ENCODE results near the gene APBB1. TPM values are rescaled to one million over a fixed set of nuclear protein-coding genes. Genes with fewer than 3 reads are reported as not detected.
"Not testable (repeated sequence)": the region's sequence is repeated elsewhere in the genome, so short reads cannot be mapped to it uniquely, and the experiment has no call there.

Gene APBB1
- polyA plus RNA-seq, 6 donors from 2014 or later, result 9.4 to 40.0 (median 28.0) TPM

DNA sequence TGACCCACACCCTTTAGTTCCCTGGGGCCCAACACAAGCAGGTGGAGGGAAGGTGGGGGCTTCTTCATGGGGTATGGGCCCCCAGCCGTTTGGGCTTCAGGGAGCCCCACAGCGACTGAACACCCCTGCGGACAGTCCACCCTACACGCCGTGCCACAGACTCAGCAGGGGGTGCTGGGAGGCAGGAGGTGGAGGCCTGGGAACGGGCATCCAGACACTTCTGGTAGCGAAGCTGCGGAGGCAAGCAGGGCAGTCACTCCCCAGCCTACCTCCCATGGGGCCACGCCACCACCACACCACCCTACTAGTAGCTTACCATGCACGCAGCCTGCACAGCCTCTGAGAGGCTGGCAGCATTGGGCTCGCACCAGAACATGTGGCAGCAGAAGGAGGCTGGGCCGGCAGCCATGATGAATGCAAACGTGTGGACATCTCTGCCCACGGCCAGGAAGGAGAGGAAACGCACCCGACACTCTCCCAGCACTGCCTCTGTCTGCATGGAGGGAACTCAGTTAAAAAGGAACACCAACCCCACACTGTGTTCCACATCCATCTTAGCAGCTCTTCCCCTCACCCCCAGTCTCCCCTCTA lies 23.3 kb downstream of the APBB1 start:
- Mint-ChIP-seq H3K27ac (peak overlapping the region in 3 of 6 donors; percentile 22 to 74 (median 43)), H3K9me3 (no peaks in the 10 kb centered on the region), H3K4me1 (peaks cover 25 to 37% (median 31%) of the 10 kb centered on the region in 3 donors), H3K36me3 (peaks cover 10 to 19% of the 10 kb centered on the region in 2 donors), H3K4me3 (peak overlapping the region in 1 of 8 donors; percentile 56), H3K27me3 (no peaks in the 10 kb centered on the region)
- DNase-seq, result no peak
- ATAC-seq (ENCODE audit: low read depth in 2 of 2), result no peak

DNA sequence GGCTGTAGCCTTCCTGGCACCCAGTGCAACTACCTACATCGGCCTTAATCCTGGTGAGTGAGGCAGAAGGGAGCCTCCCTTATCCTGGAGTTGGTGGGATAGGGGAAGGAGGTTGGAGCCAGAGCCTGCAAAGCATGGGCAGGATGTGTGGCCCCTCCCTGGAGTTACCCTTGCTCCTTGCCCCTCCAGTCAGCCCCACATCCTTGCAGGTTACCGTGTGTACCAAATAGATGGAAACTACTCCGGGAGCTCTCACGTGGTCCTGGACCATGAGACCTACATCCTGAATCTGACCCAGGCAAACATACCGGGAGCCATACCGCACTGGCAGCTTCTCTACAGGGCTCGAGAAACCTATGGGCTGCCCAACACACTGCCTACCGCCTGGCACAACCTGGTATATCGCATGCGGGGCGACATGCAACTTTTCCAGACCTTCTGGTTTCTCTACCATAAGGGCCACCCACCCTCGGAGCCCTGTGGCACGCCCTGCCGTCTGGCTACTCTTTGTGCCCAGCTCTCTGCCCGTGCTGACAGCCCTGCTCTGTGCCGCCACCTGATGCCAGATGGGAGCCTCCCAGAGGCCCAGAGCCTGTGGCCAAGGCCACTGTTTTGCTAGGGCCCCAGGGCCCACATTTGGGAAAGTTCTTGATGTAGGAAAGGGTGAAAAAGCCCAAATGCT lies 24.8 kb downstream of the APBB1 start:
- H3K4me1 Mint-ChIP-seq, result peaks cover 34 to 40% (median 39%) of the 10 kb centered on the region in 3 donors
- H3K4me3 Mint-ChIP-seq, result peak overlapping the region in 2 of 8 donors; percentile 44 to 69
- DNase-seq, result no peak
- H3K9me3 Mint-ChIP-seq, result no peaks in the 10 kb centered on the region
- peak overlapping the region in 2 of 6 donors; percentile 8 to 52 for H3K27ac Mint-ChIP-seq
- H3K27me3 Mint-ChIP-seq, result no peaks in the 10 kb centered on the region
- peaks cover 10 to 12% of the 10 kb centered on the region in 2 donors for H3K36me3 Mint-ChIP-seq
- ATAC-seq (ENCODE audit: low read depth in 2 of 2), result no peak

DNA sequence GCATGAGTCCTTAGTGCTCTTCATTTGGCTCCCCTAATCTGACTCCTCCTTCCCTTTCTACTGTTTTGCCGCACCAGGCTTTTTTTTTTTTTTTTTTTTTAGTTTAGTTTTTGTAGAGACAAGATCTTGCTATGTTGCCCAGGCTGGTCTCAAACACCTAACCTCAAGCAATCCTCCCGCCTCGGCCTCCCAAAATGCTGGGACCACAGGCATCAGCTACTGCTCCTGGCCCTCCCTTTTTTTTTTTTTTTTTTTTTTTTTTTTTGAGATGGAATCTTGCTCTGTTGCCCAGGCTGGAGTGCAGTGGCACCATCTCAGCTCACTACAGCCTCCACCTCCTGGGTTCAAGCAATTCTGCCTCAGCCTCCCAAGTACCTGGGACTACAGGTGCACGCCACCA lies 26.6 kb downstream of the APBB1 start:
- not testable (repeated sequence) for ATAC-seq (ENCODE audit: low read depth in 2 of 2); H3K9me3 Mint-ChIP-seq; H3K27me3 Mint-ChIP-seq; DNase-seq
- H3K27ac Mint-ChIP-seq, result peak overlapping the region in 5 of 6 donors; percentile 33 to 99 (median 77)
- peak overlapping the region; percentile 20 to 94 (median 83) for H3K4me3 Mint-ChIP-seq
- peaks cover 35 to 49% (median 44%) of the 10 kb centered on the region in 3 donors for H3K4me1 Mint-ChIP-seq
- H3K36me3 Mint-ChIP-seq, result peaks cover 0 to 10% of the 10 kb centered on the region in 2 donors

DNA sequence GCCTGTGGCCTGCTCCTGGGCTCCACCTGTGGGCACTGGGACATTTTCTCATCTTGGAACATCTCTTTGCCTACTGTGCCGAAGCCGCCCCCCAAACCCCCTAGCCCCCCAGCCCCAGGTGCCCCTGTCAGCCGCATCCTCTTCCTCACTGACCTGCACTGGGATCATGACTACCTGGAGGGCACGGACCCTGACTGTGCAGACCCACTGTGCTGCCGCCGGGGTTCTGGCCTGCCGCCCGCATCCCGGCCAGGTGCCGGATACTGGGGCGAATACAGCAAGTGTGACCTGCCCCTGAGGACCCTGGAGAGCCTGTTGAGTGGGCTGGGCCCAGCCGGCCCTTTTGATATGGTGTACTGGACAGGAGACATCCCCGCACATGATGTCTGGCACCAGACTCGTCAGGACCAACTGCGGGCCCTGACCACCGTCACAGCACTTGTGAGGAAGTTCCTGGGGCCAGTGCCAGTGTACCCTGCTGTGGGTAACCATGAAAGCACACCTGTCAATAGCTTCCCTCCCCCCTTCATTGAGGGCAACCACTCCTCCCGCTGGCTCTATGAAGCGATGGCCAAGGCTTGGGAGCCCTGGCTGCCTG lies 27.3 kb downstream of the APBB1 start:
- no peaks in the 10 kb centered on the region for H3K9me3 Mint-ChIP-seq
- DNase-seq, result no peak

DNA sequence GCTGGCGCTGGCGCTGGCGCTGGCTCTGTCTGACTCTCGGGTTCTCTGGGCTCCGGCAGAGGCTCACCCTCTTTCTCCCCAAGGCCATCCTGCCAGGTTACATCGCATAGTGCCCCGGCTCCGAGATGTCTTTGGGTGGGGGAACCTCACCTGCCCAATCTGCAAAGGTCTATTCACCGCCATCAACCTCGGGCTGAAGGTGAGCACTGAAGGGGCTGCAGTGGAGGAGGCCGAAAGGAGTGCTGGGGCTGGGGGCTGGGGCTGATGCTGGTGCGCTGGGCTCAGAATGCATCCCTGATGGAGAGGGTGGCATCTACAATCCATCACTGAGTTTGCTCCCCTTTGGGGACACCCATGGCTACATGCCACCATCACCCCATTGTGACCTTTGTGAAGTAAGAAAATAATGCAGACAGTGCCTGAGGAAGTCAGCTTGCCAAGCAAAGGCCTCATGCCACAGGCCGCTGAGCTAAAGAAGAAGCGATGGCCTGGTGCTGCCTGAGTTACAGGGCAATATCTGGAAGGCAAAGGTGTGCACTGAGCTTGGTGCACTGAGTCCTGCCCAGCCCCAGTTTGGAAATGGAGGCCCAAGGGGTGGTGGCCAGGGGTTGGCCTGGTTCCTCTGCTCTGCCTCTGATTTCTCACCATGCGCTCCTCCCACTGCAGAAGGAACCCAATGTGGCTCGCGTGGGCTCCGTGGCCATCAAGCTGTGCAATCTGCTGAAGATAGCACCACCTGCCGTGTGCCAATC lies 28.0 kb downstream of the APBB1 start:
- DNase-seq (no peak), ATAC-seq (ENCODE audit: low read depth in 2 of 2) (no peak)
- Mint-ChIP-seq H3K4me1 (peaks cover 31 to 49% (median 44%) of the 10 kb centered on the region in 3 donors), H3K36me3 (peaks cover 0 to 10% of the 10 kb centered on the region in 2 donors), H3K9me3 (no peaks in the 10 kb centered on the region), H3K4me3 (peak overlapping the region; percentile 89 to 97 (median 94)), H3K27ac (peak overlapping the region; percentile 97 to 100 (median 100)), H3K27me3 (no peaks in the 10 kb centered on the region)

More for the DNA sequence above, 27.3 kb downstream of the APBB1 start:
- peak overlapping the region; percentile 89 to 97 (median 94) for H3K4me3 Mint-ChIP-seq
- H3K4me1 Mint-ChIP-seq, result peaks cover 35 to 49% (median 44%) of the 10 kb centered on the region in 3 donors
- no peak for ATAC-seq (ENCODE audit: low read depth in 2 of 2)
- peaks cover 0 to 10% of the 10 kb centered on the region in 2 donors for H3K36me3 Mint-ChIP-seq
- peak overlapping the region in 5 of 6 donors; percentile 97 to 100 (median 99) for H3K27ac Mint-ChIP-seq
- H3K27me3 Mint-ChIP-seq, result no peaks in the 10 kb centered on the region

DNA sequence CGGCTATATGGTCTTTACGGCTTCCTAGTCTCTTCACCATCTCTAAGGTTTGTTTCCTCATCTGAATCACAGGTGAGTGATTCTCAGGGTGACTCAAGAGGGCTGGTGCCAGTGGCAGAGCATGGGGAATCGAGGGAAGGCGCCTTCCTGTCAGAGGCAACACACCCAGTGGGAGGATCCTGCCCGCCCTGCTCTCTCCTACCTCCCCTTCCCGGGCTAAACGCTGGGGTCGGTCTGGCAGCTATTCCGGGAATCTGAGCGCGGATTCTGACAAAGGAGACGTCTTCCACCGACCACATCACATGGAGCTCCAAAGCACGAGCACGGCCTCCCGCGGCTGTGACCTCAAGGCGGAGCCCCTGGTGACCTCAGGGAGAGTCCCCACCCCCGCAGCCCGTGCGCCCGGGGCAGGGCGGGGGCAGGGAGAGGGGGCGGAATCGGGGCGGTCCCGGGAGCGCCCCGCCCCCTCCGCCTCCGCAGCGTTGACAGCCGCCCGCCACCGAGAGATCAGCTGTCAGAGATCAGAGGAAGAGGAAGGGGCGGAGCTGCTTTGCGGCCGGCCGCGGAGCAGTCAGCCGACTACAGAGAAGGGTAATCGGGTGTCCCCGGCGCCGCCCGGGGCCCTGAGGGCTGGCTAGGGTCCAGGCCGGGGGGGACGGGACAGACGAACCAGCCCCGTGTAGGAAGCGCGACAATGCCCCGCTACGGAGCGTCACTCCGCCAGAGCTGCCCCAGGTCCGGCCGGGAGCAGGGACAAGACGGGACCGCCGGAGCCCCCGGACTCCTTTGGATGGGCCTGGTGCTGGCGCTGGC lies 28.8 kb downstream of the APBB1 start, which contains the start of gene SMPD1:
SMPD1 (plus strand) TSS at position 570 of the 813 bp plus-strand sequence; CDS start at position 695, 125 bp downstream.
- Mint-ChIP-seq H3K27me3 (no peaks in the 10 kb centered on the region), H3K9me3 (no peaks in the 10 kb centered on the region), H3K27ac (peak within 1 kb of the TSS; percentile 99 to 100 (median 100)), H3K4me3 (peak within 1 kb of the TSS; percentile 89 to 97 (median 94)), H3K4me1 (peaks cover 34 to 49% (median 46%) of the 10 kb centered on the region in 3 donors), H3K36me3 (peaks cover 0 to 10% of the 10 kb centered on the region in 2 donors)
- peak; percentile 88 for DNase-seq
- ATAC-seq (ENCODE audit: low read depth in 2 of 2), result peak; percentile 88 to 92

DNA sequence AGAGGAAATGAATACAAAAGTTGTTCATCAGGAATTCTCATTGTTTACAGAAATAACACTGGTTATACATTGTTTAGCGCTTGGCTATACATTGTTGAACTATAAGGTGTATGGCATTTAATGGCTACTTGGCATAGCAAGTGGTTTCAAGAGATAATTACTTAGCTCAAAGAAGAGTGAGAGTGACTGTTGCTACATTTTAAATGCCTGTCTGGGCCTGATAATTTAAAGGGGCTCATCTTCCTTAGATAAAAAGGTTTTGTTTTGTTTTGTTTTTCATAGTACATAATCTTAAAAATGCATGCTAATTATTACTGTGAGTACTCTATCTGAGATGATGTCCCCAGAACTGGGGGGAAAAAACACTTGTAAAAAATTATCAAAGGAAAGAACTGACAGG lies 30.1 kb downstream of the APBB1 start:
- no peaks in the 10 kb centered on the region for H3K9me3 Mint-ChIP-seq
- peaks cover 0 to 10% of the 10 kb centered on the region in 2 donors for H3K36me3 Mint-ChIP-seq
- DNase-seq, result no peak
- H3K4me3 Mint-ChIP-seq, result peak overlapping the region in 4 of 8 donors; percentile 52 to 94 (median 91)
- no peak for ATAC-seq (ENCODE audit: low read depth in 2 of 2)
- peak overlapping the region; percentile 99 to 100 (median 100) for H3K27ac Mint-ChIP-seq
- no peaks in the 10 kb centered on the region for H3K27me3 Mint-ChIP-seq
- H3K4me1 Mint-ChIP-seq, result peaks cover 35 to 49% (median 47%) of the 10 kb centered on the region in 3 donors

DNA sequence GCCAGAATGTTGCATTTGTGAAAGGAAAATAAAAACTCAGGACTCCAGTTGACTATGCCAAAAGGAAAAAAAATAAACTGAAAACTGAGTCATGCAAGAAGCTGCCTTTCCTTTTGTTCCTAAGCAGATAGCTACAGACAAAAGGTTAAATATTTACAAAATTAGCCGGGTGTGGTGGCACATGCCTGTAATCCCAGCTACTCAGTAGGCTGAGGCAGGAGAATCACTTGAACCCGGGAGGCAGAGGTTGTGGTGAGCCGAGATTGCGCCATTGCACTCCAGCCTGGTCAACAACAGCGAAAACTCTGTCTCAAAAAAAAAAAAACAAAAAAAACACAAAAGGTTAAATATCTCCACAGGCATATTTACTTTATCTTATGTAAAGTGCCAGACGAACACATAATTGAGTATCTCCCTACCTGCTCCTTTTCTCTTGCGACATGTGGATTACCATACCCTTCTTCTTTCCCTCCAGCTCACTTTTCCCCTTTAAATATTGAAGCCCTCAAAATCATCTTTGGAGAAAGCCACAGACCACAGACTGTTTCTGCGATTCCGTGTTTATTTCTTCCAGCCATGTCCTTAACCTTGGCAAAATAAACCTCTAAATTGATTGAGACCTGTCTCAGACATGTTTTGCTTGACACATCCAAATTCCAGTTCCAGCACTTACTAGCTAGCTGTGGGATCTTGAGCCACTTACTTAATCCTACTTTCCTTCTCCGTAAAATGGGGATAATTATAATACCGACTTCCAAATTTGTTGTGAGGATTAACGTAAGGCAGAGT lies 30.9 kb downstream of the APBB1 start:
- ATAC-seq (ENCODE audit: low read depth in 2 of 2) (no peak), DNase-seq (no peak)
- Mint-ChIP-seq H3K4me3 (peak overlapping the region in 4 of 8 donors; percentile 13 to 89 (median 41)), H3K27ac (peak overlapping the region in 4 of 6 donors; percentile 27 to 99 (median 46)), H3K9me3 (no peaks in the 10 kb centered on the region), H3K27me3 (no peaks in the 10 kb centered on the region), H3K4me1 (peaks cover 32 to 45% (median 40%) of the 10 kb centered on the region in 3 donors), H3K36me3 (peaks cover 0 to 6% of the 10 kb centered on the region in 2 donors)

DNA sequence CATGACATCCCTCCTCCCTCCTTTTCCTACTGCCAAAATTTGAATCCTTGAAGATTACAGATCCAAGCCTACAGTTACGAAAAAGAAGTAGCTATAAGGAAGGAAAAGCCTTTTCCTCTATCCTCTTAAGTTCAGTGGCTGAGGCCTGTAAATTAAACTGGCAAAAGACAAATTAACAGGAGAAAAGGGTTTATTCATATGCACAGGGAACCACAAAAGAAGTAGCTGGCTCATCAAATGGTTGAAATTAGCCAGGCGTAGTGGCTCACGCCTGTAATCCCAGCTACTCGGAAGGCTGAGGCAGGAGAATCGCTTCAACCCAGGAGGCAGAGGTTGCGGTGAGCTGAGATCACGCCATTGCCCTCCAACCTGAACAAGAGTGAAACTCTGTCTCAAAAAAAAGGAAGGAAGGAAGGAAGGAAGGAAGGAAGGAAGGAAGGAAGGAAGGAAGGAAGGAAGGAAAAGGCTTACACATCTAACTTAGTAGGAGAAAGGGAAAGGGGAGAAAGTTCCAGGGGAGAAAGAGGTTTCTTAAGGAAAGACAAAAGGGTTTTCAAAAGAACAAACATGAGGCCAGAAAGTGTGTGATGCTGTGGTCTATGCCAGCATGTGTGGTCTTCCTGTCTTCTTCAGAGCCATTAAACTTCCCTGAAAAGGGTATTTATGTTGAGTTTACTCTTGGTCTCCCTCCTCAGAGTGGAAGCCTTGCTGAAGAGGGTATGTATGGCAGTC lies 33.7 kb downstream of the APBB1 start:
- Mint-ChIP-seq H3K4me1 (peaks cover 17 to 26% (median 17%) of the 10 kb centered on the region in 3 donors), H3K9me3 (no peaks in the 10 kb centered on the region), H3K36me3 (no peaks in the 10 kb centered on the region), H3K4me3 (peak overlapping the region in 1 of 8 donors; percentile 9), H3K27me3 (no peaks in the 10 kb centered on the region), H3K27ac (peak overlapping the region in 3 of 6 donors; percentile 24 to 75 (median 69))
- no peak for DNase-seq
- no peak for ATAC-seq (ENCODE audit: low read depth in 2 of 2)

DNA sequence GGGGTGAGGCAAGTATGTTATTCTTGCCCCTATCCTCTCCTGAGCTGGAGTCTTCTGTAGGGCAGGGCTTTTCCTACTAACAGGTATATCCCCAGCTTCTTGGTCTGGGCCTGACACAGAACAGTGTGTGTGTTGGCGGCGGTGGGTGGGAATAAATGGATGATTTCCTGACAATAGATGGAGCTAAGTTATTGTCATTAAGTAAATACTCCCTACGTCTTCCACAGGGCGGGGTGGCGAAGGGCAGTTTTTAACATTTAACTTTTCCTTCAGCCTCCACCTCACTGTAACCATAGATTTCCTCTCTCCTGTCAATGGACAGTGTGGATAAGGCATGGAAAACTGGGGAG lies 40.3 kb downstream of the APBB1 start:
- H3K4me3 Mint-ChIP-seq, result peak overlapping the region; percentile 9 to 87 (median 72)
- H3K27ac Mint-ChIP-seq, result peak overlapping the region; percentile 40 to 97 (median 94)
- ATAC-seq (ENCODE audit: low read depth in 2 of 2) (no peak), DNase-seq (no peak)
- H3K27me3 Mint-ChIP-seq, result no peaks in the 10 kb centered on the region
- no peaks in the 10 kb centered on the region for H3K9me3 Mint-ChIP-seq
- no peaks in the 10 kb centered on the region for H3K36me3 Mint-ChIP-seq
- H3K4me1 Mint-ChIP-seq, result peaks cover 20 to 28% (median 24%) of the 10 kb centered on the region in 3 donors

DNA sequence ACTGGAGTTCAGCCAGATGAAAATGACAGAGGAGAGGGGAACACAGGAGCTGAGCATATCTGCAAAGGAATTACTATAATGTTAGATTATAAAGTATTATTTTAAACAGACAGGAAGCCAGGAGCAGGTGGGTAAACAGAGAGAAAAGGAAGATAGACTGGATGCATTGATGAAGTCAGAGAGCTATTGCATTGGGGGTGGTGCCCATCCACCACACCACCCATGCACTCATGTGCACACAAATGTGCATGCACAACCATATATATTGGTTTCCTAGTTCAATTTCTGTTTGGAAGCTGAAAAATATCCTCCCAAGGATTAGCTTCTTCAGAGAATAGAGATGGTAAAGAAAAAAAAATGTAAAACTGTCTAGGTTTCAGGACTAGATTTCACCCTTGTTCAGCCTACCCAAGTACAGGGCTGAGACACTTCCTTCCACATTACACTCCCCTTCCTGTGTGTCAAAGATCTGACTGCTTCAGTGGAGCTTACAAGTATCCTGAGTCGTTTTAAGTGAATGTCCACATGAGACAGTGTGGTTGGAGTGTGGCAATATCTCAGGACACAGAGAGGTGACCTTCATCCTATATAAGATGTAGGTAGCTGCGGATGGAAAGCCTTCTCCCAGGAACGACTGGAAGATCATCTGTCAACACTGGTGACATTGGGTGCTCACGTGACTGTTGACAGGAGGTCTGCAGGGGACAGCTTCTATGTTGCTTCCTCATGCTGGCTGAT lies 40.8 kb downstream of the APBB1 start:
- Mint-ChIP-seq H3K9me3 (no peaks in the 10 kb centered on the region), H3K27ac (peak overlapping the region; percentile 40 to 97 (median 94)), H3K27me3 (no peaks in the 10 kb centered on the region), H3K4me3 (peak overlapping the region; percentile 9 to 87 (median 72)), H3K4me1 (peaks cover 20 to 28% (median 24%) of the 10 kb centered on the region in 3 donors), H3K36me3 (no peaks in the 10 kb centered on the region)
- DNase-seq, result peak; percentile 43
- ATAC-seq (ENCODE audit: low read depth in 2 of 2), result peak; percentile 88 to 91

All from naive B cell (primary cell).